Fibroblast of upper back skin (primary cell): ENCODE measurements around the gene ZNF512.

Experiments
- DNase-seq: peaks from one replicate; pipeline ENCODE4 v3.0.0-alpha.2; 2013

ZNF512 gene

DNA sequence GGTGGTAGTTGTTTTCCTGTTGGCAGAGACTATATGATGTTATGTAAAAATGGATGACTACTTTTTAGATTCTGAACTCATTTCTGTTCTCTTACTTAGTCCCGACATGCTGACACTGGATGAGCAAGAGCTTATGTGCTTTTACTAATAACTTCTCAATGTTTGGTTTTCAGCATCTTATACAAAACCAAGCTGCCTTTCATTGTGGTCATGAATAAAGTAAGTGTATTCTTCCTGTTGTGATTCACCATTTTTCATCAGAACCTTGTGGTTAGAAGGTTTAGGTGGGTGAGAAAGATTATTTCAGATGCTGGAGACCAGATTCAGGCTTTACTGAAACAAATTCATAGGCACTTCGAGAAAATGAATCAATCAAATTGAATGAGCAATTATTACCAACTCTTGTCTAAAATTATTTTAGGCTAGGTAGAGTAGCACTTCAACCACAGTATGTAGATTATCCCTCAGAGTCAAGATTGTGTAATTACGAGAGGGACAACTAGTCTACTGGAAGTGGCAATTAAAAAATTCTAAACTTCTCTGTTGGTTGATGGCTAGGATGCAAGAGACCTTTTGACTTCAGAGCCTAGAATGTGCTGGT is 55.3 kb downstream of the ZNF512 start:
- peak; percentile 88 for DNase-seq

DNA sequence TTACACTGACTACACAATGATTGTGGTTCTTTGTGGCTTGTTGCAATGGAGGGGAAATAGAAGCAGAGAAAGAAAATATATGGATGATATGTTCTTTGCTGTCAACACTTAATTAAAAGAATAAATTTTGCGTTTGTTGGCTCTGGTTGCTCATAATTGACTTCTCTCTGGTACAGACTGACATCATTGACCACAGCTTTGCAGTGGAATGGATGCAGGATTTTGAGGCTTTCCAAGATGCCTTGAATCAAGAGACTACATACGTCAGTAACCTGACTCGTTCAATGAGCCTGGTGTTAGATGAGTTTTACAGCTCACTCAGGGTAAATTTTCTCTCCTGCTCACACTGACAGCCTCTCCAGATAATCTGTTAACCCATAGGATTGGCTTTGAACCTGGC is 55.9 kb downstream of the ZNF512 start:
- DNase-seq, result peak; percentile 94

DNA sequence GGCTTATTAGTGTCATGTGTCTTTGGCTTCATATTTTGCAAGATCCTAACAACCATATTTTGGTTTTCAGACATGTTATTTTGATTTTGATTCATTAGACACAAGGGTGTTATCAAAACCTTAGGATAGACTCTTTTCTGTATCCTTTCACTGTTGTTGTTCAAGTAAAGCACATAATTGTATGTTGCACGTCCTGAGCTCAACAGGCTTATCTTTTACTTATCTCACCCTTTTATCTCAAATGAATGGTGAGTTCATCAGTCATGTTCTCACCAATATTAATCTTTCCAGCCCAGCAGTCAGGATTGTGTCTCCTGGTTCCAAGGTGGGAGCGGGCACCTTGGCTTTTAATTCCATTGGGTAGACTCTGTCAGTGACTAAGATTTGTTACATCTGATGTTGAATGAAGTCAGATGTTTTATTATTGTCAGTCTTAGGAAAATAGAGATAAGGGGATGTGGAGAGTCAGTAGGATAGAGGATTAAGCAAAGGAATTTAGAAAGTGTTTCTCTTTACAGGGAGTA is 57.9 kb downstream of the ZNF512 start:
- no peak for DNase-seq

DNA sequence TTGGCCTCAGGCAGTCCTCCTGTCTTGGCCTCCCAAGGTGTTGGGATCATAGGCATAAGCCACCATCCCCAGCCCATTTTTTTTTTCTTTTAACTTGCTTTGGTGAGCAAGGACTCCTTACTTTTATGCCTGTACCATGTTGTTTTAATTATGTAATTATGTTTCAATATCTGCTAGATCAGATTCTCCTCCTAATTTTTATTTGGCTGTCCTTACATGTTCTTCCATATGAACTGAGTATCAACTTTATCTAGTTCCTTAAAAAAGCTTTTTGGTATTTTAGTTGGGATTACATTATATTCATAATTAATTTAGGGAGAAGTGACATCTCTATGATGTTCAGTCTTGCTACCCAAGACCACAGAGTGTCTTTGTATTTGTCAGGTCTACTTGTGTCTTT is 62.4 kb downstream of the ZNF512 start:
- DNase-seq, result no peak

DNA sequence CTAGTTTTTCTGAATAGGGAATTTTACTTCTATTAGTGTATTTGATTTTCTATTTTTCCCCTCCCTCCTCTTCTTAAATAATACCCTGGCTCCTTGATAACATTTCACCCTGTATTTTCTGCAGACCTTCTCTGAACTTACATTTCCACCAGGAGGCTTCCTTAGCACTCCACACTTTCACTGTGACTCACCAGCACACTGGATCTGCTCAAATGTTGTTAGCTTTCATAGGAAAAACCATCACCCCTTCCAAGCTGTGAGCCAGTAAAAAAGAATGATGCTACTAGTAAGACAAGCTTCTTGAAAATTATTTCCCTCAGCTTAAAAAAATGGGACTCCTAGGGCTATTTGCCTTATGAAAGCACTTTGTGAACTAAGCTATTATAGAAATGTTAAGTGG is 64.4 kb downstream of the ZNF512 start:
- no peak for DNase-seq

DNA sequence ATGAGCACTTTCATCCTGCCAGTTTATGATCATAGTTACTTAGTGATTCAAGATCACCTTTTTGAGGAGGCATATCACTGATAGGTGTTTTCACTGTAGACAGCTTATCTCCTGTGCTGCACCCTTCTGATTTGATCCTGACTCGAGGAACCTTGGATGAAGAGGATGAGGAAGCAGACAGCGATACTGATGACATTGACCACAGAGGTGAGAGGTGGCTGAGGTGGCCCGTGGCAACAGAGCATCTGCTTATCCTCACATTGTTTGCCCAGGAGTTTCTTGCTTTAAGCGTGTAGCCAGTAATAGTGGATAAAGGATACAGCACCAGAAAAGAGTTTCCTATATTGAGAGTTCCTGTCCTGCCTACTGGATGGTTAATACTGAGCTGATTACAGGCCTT is 64.9 kb downstream of the ZNF512 start:
- no peak for DNase-seq

DNA sequence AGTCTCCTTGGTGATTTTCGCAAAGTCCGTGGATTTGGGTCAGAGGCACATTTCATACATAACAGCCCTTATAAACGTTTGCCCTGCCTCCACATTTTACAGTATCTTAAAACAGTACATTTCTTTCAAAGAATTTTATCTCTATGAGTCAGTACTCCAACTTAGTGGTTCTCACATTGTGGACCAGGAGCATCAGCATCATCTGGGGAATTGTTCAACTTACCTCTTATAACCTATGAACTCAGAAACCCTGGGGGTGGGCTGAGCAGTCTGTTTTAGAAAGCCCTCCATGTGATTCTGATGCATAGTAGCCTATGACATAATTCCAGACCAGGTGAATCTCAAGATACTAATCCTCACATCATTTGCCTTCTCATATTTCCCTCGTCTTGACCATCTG is 68.2 kb downstream of the ZNF512 start:
- DNase-seq, result no peak

DNA sequence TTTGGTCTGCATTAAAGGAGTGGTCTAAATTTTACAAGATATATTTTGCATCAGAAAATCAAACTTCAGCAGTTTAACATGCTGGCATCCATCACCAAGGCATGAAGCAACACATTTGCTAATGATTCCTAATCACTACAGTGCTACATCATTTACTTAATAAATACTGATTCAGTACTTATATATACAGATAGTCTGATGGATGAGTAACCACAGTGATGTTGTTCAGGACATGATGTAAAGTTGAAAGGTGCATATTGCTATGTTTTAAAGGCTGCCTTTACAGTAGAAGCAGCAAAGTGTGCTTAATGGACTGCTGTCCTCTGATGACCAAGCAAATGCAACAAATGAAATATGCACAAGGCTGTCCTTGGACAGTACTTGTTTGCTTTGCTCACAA is 69.5 kb downstream of the ZNF512 start:
- no peak for DNase-seq

DNA sequence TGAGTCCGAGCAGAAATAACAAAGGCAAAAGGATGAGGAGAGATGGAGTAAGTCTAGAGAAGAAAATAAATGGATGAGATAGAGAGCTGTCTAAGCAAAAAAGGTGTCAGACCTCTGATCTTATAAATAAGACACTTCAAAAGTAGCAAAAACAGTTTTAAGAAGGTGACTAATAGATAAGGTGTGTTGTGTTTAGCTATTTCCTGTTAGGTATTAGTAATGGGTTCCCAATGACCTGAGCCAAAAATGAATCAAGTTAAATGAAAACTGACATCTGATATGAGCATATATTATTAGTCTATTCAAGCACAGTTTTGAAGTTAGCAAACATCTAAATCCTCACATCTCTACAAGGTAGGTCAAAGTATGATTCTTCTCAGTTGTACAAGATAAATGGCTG is 69.9 kb downstream of the ZNF512 start:
- no peak for DNase-seq

DNA sequence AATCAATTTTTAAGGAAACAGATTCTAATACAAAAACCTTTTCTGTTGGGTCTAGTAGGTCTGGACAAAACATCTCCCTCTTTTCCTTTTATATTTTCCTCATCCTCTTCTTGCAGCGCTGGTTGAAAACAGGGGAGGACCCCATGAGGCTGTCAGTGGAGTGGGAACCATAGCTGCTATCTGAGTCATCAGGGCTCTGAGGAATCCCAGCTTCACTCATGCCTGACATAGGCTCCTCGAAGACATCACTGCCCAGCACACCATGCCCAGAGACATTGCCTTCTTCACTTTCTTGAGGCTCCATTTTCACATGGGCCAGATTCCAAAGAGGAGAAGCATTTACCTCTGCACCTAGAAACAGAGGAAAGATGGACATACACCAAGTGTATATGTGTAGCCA is 70.6 kb downstream of the ZNF512 start:
- DNase-seq, result peak; percentile 8

DNA sequence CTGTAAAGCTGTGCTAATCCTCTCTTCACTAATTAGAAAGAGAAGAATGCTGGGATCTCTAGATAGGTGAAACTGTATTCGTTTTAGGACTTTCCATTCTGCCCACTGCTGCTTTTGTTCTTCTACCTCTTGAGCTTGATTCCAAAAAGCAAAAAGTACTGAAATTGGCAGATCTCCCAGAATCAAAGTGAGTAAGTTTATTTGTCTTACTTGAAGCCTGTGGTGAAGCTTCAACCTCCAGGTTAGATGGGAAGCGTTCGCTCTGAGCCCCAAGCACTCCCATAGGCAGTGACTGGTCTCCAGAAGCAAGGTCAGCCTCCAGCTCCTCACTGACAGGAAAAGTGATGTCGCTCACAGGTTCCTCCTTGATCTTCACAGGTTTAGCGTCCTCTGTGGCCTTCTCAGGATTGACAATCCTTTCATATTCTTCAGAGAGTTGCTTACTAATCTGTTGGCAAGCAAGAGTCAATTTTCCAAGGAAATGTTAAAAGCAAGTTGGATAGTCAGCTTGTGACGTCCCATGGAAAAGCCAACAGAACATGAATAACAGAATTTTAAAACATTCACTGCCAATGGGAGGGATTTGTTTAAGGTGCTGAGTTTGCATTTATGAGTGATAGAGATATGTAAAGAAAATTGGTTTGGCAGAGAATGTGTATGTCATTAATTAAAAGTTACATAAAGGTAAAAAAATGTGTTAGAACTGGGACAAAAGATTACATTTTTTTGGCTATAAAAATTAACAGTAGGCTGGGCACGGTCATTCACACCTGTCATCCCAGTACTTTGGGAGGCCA is 72.5 kb downstream of the ZNF512 start:
- peak; percentile 53 for DNase-seq

DNA sequence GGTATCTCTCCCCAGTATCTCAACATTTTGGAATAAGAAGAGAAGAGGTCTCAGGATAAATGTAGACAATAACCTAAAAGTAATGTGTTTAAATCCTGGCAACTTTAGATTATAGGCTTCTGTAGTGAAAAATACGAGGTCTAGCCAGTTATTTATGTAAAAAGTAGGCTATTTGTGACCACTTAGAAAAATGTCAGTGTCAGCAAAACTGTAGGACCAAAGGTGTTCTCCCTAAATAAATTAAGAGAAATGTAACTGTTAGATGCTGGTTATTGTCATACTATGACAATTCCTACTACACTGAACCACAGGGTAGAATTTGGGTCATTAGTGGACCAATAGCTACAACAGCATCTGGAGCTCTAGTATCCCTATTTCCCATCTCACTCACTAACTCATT is 78.5 kb downstream of the ZNF512 start:
- no peak for DNase-seq

DNA sequence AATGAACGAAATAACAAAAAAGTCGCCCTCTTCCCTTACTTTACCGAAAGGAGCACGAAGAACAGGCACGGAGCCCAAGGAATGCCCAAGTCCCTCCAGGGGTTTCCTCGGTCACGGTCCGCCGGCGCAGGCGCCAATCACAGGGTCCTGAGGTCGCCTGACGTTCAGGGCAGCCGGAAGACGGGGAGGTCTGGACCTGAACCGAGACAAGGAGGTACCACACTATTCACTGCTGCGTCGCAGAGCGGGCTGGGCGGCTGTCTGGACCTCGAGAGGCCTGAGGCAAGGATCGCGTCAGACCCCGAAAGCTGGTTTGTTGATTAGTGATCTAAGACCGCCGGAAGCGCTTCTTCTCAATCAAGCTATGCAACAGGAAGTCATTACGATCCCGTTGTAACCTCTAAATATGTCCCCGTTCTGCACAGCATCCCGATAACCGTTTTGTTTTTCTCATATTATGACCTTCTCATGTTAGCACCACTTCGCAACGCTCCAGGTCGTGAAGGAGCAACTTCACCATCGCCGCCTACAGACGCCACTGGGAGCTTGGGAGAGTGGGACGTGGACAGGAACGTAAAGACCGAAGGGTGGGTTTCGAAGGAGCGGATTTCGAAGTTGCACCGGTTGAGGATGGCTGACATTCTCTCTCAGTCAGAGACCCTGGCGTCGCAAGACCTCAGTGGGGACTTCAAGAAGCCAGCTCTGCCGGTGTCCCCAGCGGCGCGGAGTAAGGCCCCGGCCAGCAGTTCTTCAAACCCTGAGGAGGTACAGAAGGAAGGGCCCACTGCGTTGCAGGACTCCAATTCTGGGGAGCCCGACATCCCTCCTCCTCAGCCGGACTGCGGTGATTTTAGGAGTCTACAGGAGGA is 80.7 kb downstream of the ZNF512 start, which contains the start of the genes SLC4A1AP and SUPT7L:
SLC4A1AP (plus strand) TSS at position 605 of the 869 bp plus-strand sequence; CDS start at position 631, 26 bp downstream.
SUPT7L (minus strand) TSS at position 330 of the 869 bp plus-strand sequence. CDS start 1,422 bp downstream, outside the sequence.
- DNase-seq, result peak; percentile 85

DNA sequence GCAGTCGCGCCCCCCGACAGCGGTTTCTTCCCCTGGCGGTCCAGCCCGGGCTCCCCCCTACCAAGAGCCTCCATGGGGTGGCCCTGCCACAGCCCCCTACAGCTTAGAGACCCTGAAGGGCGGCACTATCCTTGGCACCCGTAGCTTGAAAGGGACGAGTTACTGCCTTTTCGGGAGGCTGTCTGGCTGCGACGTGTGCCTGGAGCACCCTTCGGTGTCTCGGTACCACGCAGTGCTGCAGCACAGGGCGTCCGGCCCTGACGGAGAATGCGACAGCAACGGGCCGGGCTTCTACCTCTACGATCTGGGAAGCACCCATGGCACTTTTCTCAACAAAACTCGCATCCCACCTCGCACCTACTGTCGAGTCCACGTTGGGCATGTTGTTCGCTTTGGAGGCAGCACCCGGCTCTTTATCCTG is 81.3 kb downstream of the ZNF512 start:
- no peak for DNase-seq

DNA sequence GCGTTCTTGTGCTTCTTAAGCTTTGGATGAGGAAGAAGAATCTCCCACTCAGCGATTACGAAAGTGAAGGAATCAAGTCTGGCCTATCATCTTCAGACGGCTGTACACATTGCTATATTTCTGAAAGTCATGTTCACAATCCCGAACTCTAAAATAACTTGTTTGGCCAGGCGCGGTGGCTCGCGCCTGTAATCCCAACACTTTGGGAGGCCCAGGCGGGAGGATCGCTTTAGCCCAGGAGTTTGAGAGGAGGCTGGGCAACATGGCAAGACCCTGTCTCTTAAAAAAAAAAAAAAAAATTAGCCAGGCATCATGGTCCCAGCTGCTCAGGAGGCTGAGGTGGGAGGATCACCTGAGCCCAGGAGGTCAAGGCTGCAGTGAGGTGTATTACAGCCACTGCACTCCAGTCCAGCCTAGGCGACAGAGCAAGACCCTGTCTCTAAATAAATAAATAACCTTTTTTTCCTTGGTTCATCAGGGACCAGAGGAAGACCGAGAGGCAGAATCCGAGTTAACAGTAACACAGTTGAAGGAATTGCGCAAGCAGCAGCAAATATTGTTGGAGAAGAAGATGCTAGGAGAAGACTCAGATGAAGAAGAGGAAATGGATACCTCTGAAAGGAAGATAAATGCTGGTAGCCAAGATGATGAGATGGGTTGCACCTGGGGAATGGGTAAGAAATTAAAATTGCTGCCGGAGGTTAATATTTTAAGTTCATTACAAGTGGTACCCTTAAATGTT is 82.0 kb downstream of the ZNF512 start:
- DNase-seq, result no peak

DNA sequence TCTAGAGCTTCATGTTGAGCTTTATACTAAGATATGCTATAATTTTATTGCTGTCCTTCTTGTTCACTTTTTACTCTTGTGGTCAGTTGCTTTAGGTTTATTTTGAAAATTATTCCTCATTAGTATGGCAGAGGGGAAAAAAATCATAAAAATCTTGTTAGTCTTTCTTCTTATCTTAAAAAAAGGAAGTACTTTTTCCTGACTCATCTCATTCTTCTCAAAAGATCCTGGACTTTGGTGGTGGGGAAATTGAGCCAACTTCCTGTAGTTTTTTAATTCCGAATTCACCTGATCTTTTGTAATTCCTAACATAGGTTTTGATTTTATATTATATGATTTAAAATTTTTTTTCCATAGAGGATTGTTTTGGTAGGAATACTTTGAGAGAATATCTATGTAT is 84.6 kb downstream of the ZNF512 start:
- DNase-seq, result no peak

DNA sequence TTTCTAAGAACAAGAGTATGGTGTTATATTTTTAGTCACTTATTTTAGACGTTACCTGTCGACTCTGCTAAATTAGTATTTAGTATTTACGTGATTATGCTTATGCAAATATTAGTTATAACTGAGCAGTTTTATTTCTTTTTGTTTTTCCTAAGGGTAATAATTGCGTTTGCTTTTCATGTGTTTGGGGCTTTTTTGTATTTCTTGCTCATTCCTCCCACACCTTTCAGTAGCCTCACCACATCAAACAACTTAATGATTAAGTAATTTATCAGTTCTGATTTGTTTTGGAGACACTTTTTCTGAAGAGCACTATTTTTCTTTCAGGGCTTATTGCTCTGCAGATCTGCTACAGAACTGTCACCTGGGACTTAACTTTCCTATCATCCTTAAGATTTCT is 88.4 kb downstream of the ZNF512 start:
- no peak for DNase-seq
